Measurements from ENCODE around the gene LPAR4.
"Not testable (repeated sequence)": the region's sequence is repeated elsewhere in the genome, so short reads cannot be mapped to it uniquely, and the experiment has no call there.

Gene LPAR4

GRCh38 chrX:78747489-78747888, at the start of gene LPAR4:
LPAR4 (plus strand) TSS chrX:78747720; CDS start chrX:78754870, 7,150 bp downstream.
- DNase-seq (ENCODE audit: extremely low spot score, insufficient read length, low read depth) (no peak), FAIRE-seq (no peak)

- DNase-seq (ENCODE audit: extremely low spot score, insufficient read length, low read depth) (no peak), FAIRE-seq (no peak)
Measured at GRCh38 chrX:78706071-78706470, 41.4 kb upstream of the LPAR4 start.

- DNase-seq (ENCODE audit: extremely low spot score, insufficient read length, low read depth) (no peak), FAIRE-seq (peak; percentile 45)
Measured at GRCh38 chrX:78708262-78708661, 39.3 kb upstream of the LPAR4 start.

GRCh38 chrX:78708816-78709215, 38.7 kb upstream of the LPAR4 start:
- no peak for FAIRE-seq
- DNase-seq (ENCODE audit: extremely low spot score, insufficient read length, low read depth), result no peak

- FAIRE-seq (no peak), DNase-seq (ENCODE audit: extremely low spot score, insufficient read length, low read depth) (no peak)
Measured at GRCh38 chrX:78710171-78710570, 37.3 kb upstream of the LPAR4 start.

GRCh38 chrX:78712336-78712735, 35.2 kb upstream of the LPAR4 start:
- DNase-seq (ENCODE audit: extremely low spot score, insufficient read length, low read depth) (no peak), FAIRE-seq (no peak)

GRCh38 chrX:78725287-78725686, 22.2 kb upstream of the LPAR4 start:
- no peak for FAIRE-seq
- no peak for DNase-seq (ENCODE audit: extremely low spot score, insufficient read length, low read depth)

- DNase-seq (ENCODE audit: extremely low spot score, insufficient read length, low read depth) (no peak), FAIRE-seq (no peak)
Measured at GRCh38 chrX:78746496-78746895, 1.0 kb upstream of the LPAR4 start.

GRCh38 chrX:78747971-78748370, 451 bp downstream of the LPAR4 start:
- FAIRE-seq, result no peak
- DNase-seq (ENCODE audit: extremely low spot score, insufficient read length, low read depth), result no peak

- FAIRE-seq (peak; percentile 54), DNase-seq (ENCODE audit: extremely low spot score, insufficient read length, low read depth) (no peak)
Measured at GRCh38 chrX:78748846-78749245, 1.3 kb downstream of the LPAR4 start.

- FAIRE-seq, result no peak
- DNase-seq (ENCODE audit: extremely low spot score, insufficient read length, low read depth), result no peak
Measured at GRCh38 chrX:78753571-78753970, 6.1 kb downstream of the LPAR4 start.

- FAIRE-seq (peak; percentile 94), DNase-seq (ENCODE audit: extremely low spot score, insufficient read length, low read depth) (no peak)
Measured at GRCh38 chrX:78754917-78755316, 7.4 kb downstream of the LPAR4 start.

- DNase-seq (ENCODE audit: extremely low spot score, insufficient read length, low read depth) (no peak), FAIRE-seq (no peak)
Measured at GRCh38 chrX:78759081-78759480, 11.6 kb downstream of the LPAR4 start.

- DNase-seq (ENCODE audit: extremely low spot score, insufficient read length, low read depth) (no peak), FAIRE-seq (no peak)
Measured at GRCh38 chrX:78769101-78769755, 21.7 kb downstream of the LPAR4 start.

- no peak for FAIRE-seq
- no peak for DNase-seq (ENCODE audit: extremely low spot score, insufficient read length, low read depth)
Measured at GRCh38 chrX:78769946-78770345, 22.4 kb downstream of the LPAR4 start.

- FAIRE-seq (no peak), DNase-seq (ENCODE audit: extremely low spot score, insufficient read length, low read depth) (no peak)
Measured at GRCh38 chrX:78796916-78797315, 49.4 kb downstream of the LPAR4 start.

GRCh38 chrX:78800114-78800513, 52.6 kb downstream of the LPAR4 start:
- peak; percentile 36 for FAIRE-seq
- no peak for DNase-seq (ENCODE audit: extremely low spot score, insufficient read length, low read depth)

GRCh38 chrX:78800694-78801093, 53.2 kb downstream of the LPAR4 start:
- FAIRE-seq, result peak; percentile 81
- DNase-seq (ENCODE audit: extremely low spot score, insufficient read length, low read depth), result no peak

- DNase-seq (ENCODE audit: extremely low spot score, insufficient read length, low read depth) (no peak), FAIRE-seq (no peak)
Measured at GRCh38 chrX:78801522-78801921, 54.0 kb downstream of the LPAR4 start.

GRCh38 chrX:78802526-78802925, 55.0 kb downstream of the LPAR4 start:
- not testable (repeated sequence) for DNase-seq (ENCODE audit: extremely low spot score, insufficient read length, low read depth); FAIRE-seq

Data from GM18507 (cell line).